Epithelial cell of proximal tubule (primary cell): ENCODE measurements around the gene SCRG1. TPM values are rescaled to one million over a fixed set of nuclear protein-coding genes. Genes with fewer than 3 reads are reported as not detected.

Source experiments
- DNase-seq: peaks from one replicate; pipeline ENCODE4 v3.0.0-alpha.2; 2011; ENCODE audit warnings: low read depth
- H3K4me3 ChIP-seq: 2 replicates; pipeline ENCODE4 v1.5.1; 2011; ENCODE audit warnings: low read depth, mild to moderate bottlenecking, low read length
- CTCF ChIP-seq: conservative IDR thresholded peaks from 2 replicates; pipeline ENCODE4 v1.5.1; 2012; ENCODE audit warnings: low read depth, mild to moderate bottlenecking, low read length
- total RNA-seq: library from RNA; depleted of rRNA; stranded (reverse); fragments of >200 nt; gene quantifications from 2 replicates; pipeline ENCODE4 v1.2.3, GENCODE V29; 2015

Gene SCRG1
- total RNA-seq, 1 donor from 2014 or later = not detected

GRCh38 chr4:173381610-173382009 is 17.3 kb downstream of the SCRG1 start:
- TF ChIP-seq CTCF = no peak
- no peak overlapping the region for H3K4me3 ChIP-seq
- DNase-seq = no peak

- H3K4me3 ChIP-seq = no peak overlapping the region
- no peak for DNase-seq
- TF ChIP-seq CTCF = no peak
Observed at GRCh38 chr4:173380987-173381386, 17.9 kb downstream of the SCRG1 start.

- DNase-seq = no peak
- no peak for TF ChIP-seq CTCF
- no peak overlapping the region for H3K4me3 ChIP-seq
Observed at GRCh38 chr4:173379929-173380328, 19.0 kb downstream of the SCRG1 start.

- no peak for TF ChIP-seq CTCF
- no peak overlapping the region for H3K4me3 ChIP-seq
- DNase-seq = no peak
Observed at GRCh38 chr4:173374588-173374987, 24.3 kb downstream of the SCRG1 start.

- peak overlapping the region; percentile 82 for H3K4me3 ChIP-seq
- TF ChIP-seq CTCF = no peak
- DNase-seq = no peak
Observed at GRCh38 chr4:173371292-173372192, 27.4 kb downstream of the SCRG1 start.

- peak; percentile 74 for DNase-seq
- TF ChIP-seq CTCF = no peak
- peak within 1 kb of the TSS; percentile 82 for H3K4me3 ChIP-seq
Observed at GRCh38 chr4:173370477-173371291, 28.2 kb downstream of the SCRG1 start, which contains the start of gene SAP30. Gene SAP30, plus strand, starts transcription at chr4:173370954. Its CDS starts 229 bp downstream, at chr4:173371183.
